Measurements from ENCODE around the gene MICALL2.
A peak's percentile ranks its signal among the peaks of the same experiment; 100 is the strongest.

Gene MICALL2

GRCh38 chr7:1402791-1403637, 56.3 kb downstream of the MICALL2 start:
- Histone ChIP-seq H3K27ac (peak overlapping the region; percentile 62; the same call in 1 of the 2 replicates), H3K9ac (0 out of 2 replicates have a peak overlapping the region, but pooled peaks have one; percentile 41), H3K27me3 (peaks cover 39% of the 10 kb centered on the region), H4K20me1 (no peaks in the 10 kb centered on the region), H3K4me3 (peak overlapping the region; percentile 39), H3K9me3 (no peaks in the 10 kb centered on the region), H3K4me2 (peak overlapping the region; percentile 95), H3K4me1 (peaks cover 80% of the 10 kb centered on the region), H3K36me3 (no peaks in the 10 kb centered on the region)
- TF ChIP-seq Cebpa-rat (IDR thresholded peaks at IDR 0.05) = no peak

GRCh38 chr7:1402110-1402790, 57.0 kb downstream of the MICALL2 start:
- Histone ChIP-seq H3K27ac (no peak overlapping the region), H3K9me3 (peaks cover 4% of the 10 kb centered on the region; the same call in 1 of the 2 replicates), H3K4me2 (no peak overlapping the region), H3K27me3 (peaks cover 32% of the 10 kb centered on the region; the same call in 1 of the 2 replicates), H3K4me1 (peaks cover 80% of the 10 kb centered on the region), H3K9ac (no peak overlapping the region), H3K36me3 (no peaks in the 10 kb centered on the region), H3K4me3 (no peak overlapping the region), H4K20me1 (no peaks in the 10 kb centered on the region)
- TF ChIP-seq Cebpa-rat (IDR thresholded peaks at IDR 0.05) = no peak

GRCh38 chr7:1401011-1401410, 58.3 kb downstream of the MICALL2 start:
- no peaks in the 10 kb centered on the region for H4K20me1 ChIP-seq
- no peak for TF ChIP-seq Cebpa-rat (IDR thresholded peaks at IDR 0.05)
- no peak overlapping the region for H3K4me2 ChIP-seq
- peaks cover 26% of the 10 kb centered on the region; the same call in 1 of the 2 replicates for H3K27me3 ChIP-seq
- peaks cover 5% of the 10 kb centered on the region; the same call in 1 of the 2 replicates for H3K9me3 ChIP-seq
- no peaks in the 10 kb centered on the region for H3K36me3 ChIP-seq
- H3K4me3 ChIP-seq = no peak overlapping the region
- H3K4me1 ChIP-seq = peaks cover 81% of the 10 kb centered on the region
- no peak overlapping the region for H3K27ac ChIP-seq
- H3K9ac ChIP-seq = no peak overlapping the region

- peaks cover 81% of the 10 kb centered on the region for H3K4me1 ChIP-seq
- no peaks in the 10 kb centered on the region for H4K20me1 ChIP-seq
- no peak overlapping the region for H3K4me3 ChIP-seq
- H3K27me3 ChIP-seq = peaks cover 25% of the 10 kb centered on the region; the same call in 1 of the 2 replicates
- H3K36me3 ChIP-seq = no peaks in the 10 kb centered on the region
- peaks cover 5% of the 10 kb centered on the region; the same call in 1 of the 2 replicates for H3K9me3 ChIP-seq
- H3K27ac ChIP-seq = no peak overlapping the region
- no peak overlapping the region for H3K4me2 ChIP-seq
- no peak for TF ChIP-seq Cebpa-rat (IDR thresholded peaks at IDR 0.05)
- no peak overlapping the region for H3K9ac ChIP-seq
These were observed 58.9 kb downstream of the MICALL2 start for GRCh38 chr7:1400371-1400770.

- no peak for TF ChIP-seq Cebpa-rat (IDR thresholded peaks at IDR 0.05)
- Histone ChIP-seq H3K9ac (no peak overlapping the region), H3K27me3 (peaks cover 5% of the 10 kb centered on the region; the same call in 1 of the 2 replicates), H4K20me1 (no peaks in the 10 kb centered on the region), H3K4me1 (peaks cover 84% of the 10 kb centered on the region), H3K36me3 (no peaks in the 10 kb centered on the region), H3K9me3 (peaks cover 16% of the 10 kb centered on the region), H3K27ac (peak overlapping the region; percentile 28; the same call in 1 of the 2 replicates), H3K4me2 (peak overlapping the region; percentile 89), H3K4me3 (no peak overlapping the region)
These were observed 61.6 kb downstream of the MICALL2 start for GRCh38 chr7:1397491-1398327.

GRCh38 chr7:1396195-1396594, 63.1 kb downstream of the MICALL2 start:
- Histone ChIP-seq H3K27me3 (no peaks in the 10 kb centered on the region), H3K9ac (peak overlapping the region; percentile 62)

GRCh38 chr7:1395211-1396070, 63.8 kb downstream of the MICALL2 start:
- Histone ChIP-seq H3K9ac (peak overlapping the region; percentile 62), H3K4me3 (peak overlapping the region; percentile 56), H3K4me1 (peaks cover 90% of the 10 kb centered on the region), H4K20me1 (no peaks in the 10 kb centered on the region), H3K9me3 (peaks cover 31% of the 10 kb centered on the region), H3K27ac (peak overlapping the region; percentile 87), H3K27me3 (no peaks in the 10 kb centered on the region), H3K36me3 (no peaks in the 10 kb centered on the region), H3K4me2 (peak overlapping the region; percentile 89)
- TF ChIP-seq Cebpa-rat (IDR thresholded peaks at IDR 0.05) = no peak

More at GRCh38 chr7:1396195-1396594, 63.1 kb downstream of the MICALL2 start:
- no peak for TF ChIP-seq Cebpa-rat (IDR thresholded peaks at IDR 0.05)
- Histone ChIP-seq H3K9me3 (peaks cover 31% of the 10 kb centered on the region), H4K20me1 (no peaks in the 10 kb centered on the region), H3K36me3 (no peaks in the 10 kb centered on the region), H3K4me2 (peak overlapping the region; percentile 89), H3K4me1 (peaks cover 94% of the 10 kb centered on the region), H3K27ac (peak overlapping the region; percentile 87), H3K4me3 (peak overlapping the region; percentile 56; the same call in 1 of the 2 replicates)

GRCh38 chr7:1394371-1394770, 64.9 kb downstream of the MICALL2 start:
- H3K4me2 ChIP-seq = peak overlapping the region; percentile 89
- no peak overlapping the region for H3K4me3 ChIP-seq
- H3K9ac ChIP-seq = no peak overlapping the region
- no peaks in the 10 kb centered on the region for H3K27me3 ChIP-seq
- TF ChIP-seq Cebpa-rat (IDR thresholded peaks at IDR 0.05) = no peak
- peaks cover 31% of the 10 kb centered on the region for H3K9me3 ChIP-seq
- H3K4me1 ChIP-seq = peaks cover 90% of the 10 kb centered on the region
- H3K36me3 ChIP-seq = no peaks in the 10 kb centered on the region
- H3K27ac ChIP-seq = no peak overlapping the region; the same call in 1 of the 2 replicates
- H4K20me1 ChIP-seq = no peaks in the 10 kb centered on the region
